Endodermal cell (in vitro differentiated cells): ENCODE data around the gene RIBC2. TPM values are rescaled to one million over a fixed set of nuclear protein-coding genes. Genes with fewer than 3 reads are reported as not detected.

Experiments
- DNase-seq: peaks from one replicate; pipeline ENCODE4 v3.0.0-alpha.2; 2017
- H3K27ac ChIP-seq: 2 replicates; pipeline ENCODE4 v1.5.1; 2013; ENCODE audit warnings: mild to moderate bottlenecking, low read depth, low read length, moderate library complexity
- H3K27me3 ChIP-seq: 2 replicates; pipeline ENCODE4 v1.6.1; 2013; ENCODE audit warnings: mild to moderate bottlenecking, low read length, moderate library complexity; ENCODE audit not compliant: insufficient read depth, control insufficient read depth, poor library complexity, severe bottlenecking
- H3K36me3 ChIP-seq: 2 replicates; pipeline ENCODE4 v1.7.0; 2013; ENCODE audit warnings: mild to moderate bottlenecking, low read length, moderate library complexity; ENCODE audit not compliant: control insufficient read depth, insufficient read depth
- H3K4me1 ChIP-seq: one replicate; pipeline ENCODE4 v1.7.0; 2013; ENCODE audit warnings: low read length; ENCODE audit not compliant: control insufficient read depth, insufficient read depth
- H3K4me3 ChIP-seq: 2 replicates; pipeline ENCODE4 v1.5.1; 2013; ENCODE audit warnings: mild to moderate bottlenecking, low read length, moderate library complexity
- H3K9ac ChIP-seq: 2 replicates; pipeline ENCODE4 v1.6.1; 2013; ENCODE audit warnings: mild to moderate bottlenecking, low read length, moderate library complexity; ENCODE audit not compliant: poor library complexity, severe bottlenecking; ENCODE audit errors: extremely low read depth
- H3K9me3 ChIP-seq: 2 replicates; pipeline ENCODE4 v1.6.1; 2013; ENCODE audit warnings: mild to moderate bottlenecking, low read length, moderate library complexity; ENCODE audit not compliant: control insufficient read depth
- H3K27ac Mint-ChIP-seq: 2 replicates; pipeline ENCODE4 v1.8.0; 2020; ENCODE audit warnings: mixed read lengths
- H3K27me3 Mint-ChIP-seq: 2 replicates; pipeline ENCODE4 v1.8.0; 2021; ENCODE audit warnings: mild to moderate bottlenecking, mixed read lengths; ENCODE audit not compliant: insufficient read depth
- H3K36me3 Mint-ChIP-seq: 2 replicates; pipeline ENCODE4 v1.8.0; 2020; ENCODE audit warnings: low read depth, mixed read lengths
- H3K4me1 Mint-ChIP-seq: 2 replicates; pipeline ENCODE4 v1.8.0; 2020; ENCODE audit warnings: mixed read lengths
- H3K4me3 Mint-ChIP-seq: 2 replicates; pipeline ENCODE4 v1.8.0; 2020; ENCODE audit warnings: mild to moderate bottlenecking, moderate library complexity, mixed read lengths
- H3K9me3 Mint-ChIP-seq: 2 replicates; pipeline ENCODE4 v1.8.0; 2020; ENCODE audit warnings: mild to moderate bottlenecking, mixed read lengths
- CTCF ChIP-seq: fragments of 200-600 bp; sonication (generic); conservative IDR thresholded peaks from 2 replicates; pipeline ENCODE4 v1.5.0; 2021; ENCODE audit warnings: antibody characterized with exemption, mild to moderate bottlenecking
- WGBS, 2 experiments: methylation state at CpG; one replicate each; pipeline versions ENCODE4 v1.1.5 to v1.1.7; 2013; ENCODE audit warnings: missing lambda C conversion rate in 2 of 2, mixed read lengths in 1 of 2; ENCODE audit not compliant: insufficient coverage in 1 of 2, insufficient read length in 1 of 2; 5-methylcytosine and 5-hydroxymethylcytosine counted together
- total RNA-seq, 2 donors: library from RNA; stranded (reverse); fragmentation: NEBNext Ultra II Directional in 1 of 2; extraction: Animal tissue kit (Norgen Biotek cat#: 25700) in 1 of 2; gene quantifications; 2 replicates in 1 of 2; 3 replicates in 1 of 2; pipeline ENCODE4 v1.2.1, GENCODE V29; 2021

Gene RIBC2
- total RNA-seq, 2 donors from 2014 or later, result 10.6 to 15.2 TPM

GRCh38 chr22:45458532-45458931, 45.0 kb downstream of the RIBC2 start:
- no peak overlapping the region for H3K4me3 Mint-ChIP-seq
- peaks cover 10% of the 10 kb centered on the region for H3K9me3 Mint-ChIP-seq
- H3K9me3 ChIP-seq, result no peaks in the 10 kb centered on the region
- no peak overlapping the region for H3K27ac Mint-ChIP-seq
- no peak for DNase-seq
- no peaks in the 10 kb centered on the region for H3K4me1 Mint-ChIP-seq
- H3K9ac ChIP-seq, result no peak overlapping the region
- no peak for TF ChIP-seq CTCF
- no peaks in the 10 kb centered on the region for H3K36me3 Mint-ChIP-seq
- no peak overlapping the region for H3K4me3 ChIP-seq
- no peaks in the 10 kb centered on the region for H3K4me1 ChIP-seq
- no peak overlapping the region for H3K27ac ChIP-seq
- H3K27me3 ChIP-seq, result no peaks in the 10 kb centered on the region
- H3K36me3 ChIP-seq, result no peaks in the 10 kb centered on the region
- WGBS, 2 experiments, result 86 to 93% methylated on average over 9 to 13 of the region's 13 CpGs
- no peaks in the 10 kb centered on the region for H3K27me3 Mint-ChIP-seq

DNA sequence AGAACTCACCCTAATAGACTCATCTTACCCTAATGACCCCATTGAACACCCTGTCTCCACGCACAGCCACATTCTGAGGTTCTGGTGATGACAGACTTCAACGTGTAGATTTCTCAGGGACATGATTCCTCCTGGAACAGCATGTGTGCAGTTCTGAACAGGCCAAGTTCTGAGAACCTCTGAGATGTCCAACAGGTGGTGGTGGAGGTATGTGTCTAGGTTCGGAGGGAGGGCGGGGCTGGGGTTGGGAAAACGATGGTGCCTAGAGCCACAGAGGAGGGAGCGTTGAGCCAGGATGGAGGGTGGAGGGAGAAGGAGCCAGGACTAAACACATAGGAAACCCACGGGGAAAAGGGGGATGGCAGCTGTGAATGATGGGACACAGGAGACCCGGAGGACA, 45.7 kb downstream of the RIBC2 start:
- no peak for TF ChIP-seq CTCF
- no peaks in the 10 kb centered on the region for H3K9me3 ChIP-seq
- no peak for DNase-seq
- Mint-ChIP-seq H3K4me1 (no peaks in the 10 kb centered on the region), H3K9me3 (peaks cover 15% of the 10 kb centered on the region), H3K4me3 (no peak overlapping the region), H3K27ac (no peak overlapping the region), H3K36me3 (peaks cover 1% of the 10 kb centered on the region), H3K27me3 (no peaks in the 10 kb centered on the region)
- no peaks in the 10 kb centered on the region for H3K27me3 ChIP-seq
- H3K27ac ChIP-seq, result no peak overlapping the region
- H3K9ac ChIP-seq, result no peak overlapping the region
- H3K36me3 ChIP-seq, result no peaks in the 10 kb centered on the region
- no peaks in the 10 kb centered on the region for H3K4me1 ChIP-seq
- H3K4me3 ChIP-seq, result no peak overlapping the region
- 92 to 100% methylated on average over 6 to 8 of the region's 8 CpGs for WGBS, 2 experiments

GRCh38 chr22:45460288-45461109, 47.0 kb downstream of the RIBC2 start:
- H3K27me3 Mint-ChIP-seq, result no peaks in the 10 kb centered on the region
- peaks cover 21% of the 10 kb centered on the region for H3K9me3 Mint-ChIP-seq
- DNase-seq, result no peak
- whole genome bisulfite sequencing, 2 experiments, result 83 to 84% methylated on average over 9 to 14 of the region's 14 CpGs
- no peak for TF ChIP-seq CTCF
- H3K4me3 Mint-ChIP-seq, result no peak overlapping the region
- Histone ChIP-seq H3K9me3 (no peaks in the 10 kb centered on the region), H3K4me1 (no peaks in the 10 kb centered on the region), H3K36me3 (no peaks in the 10 kb centered on the region), H3K4me3 (no peak overlapping the region), H3K27me3 (no peaks in the 10 kb centered on the region), H3K27ac (no peak overlapping the region), H3K9ac (no peak overlapping the region)
- H3K27ac Mint-ChIP-seq, result no peak overlapping the region
- H3K4me1 Mint-ChIP-seq, result no peaks in the 10 kb centered on the region
- peaks cover 1% of the 10 kb centered on the region for H3K36me3 Mint-ChIP-seq
